T-helper 17 cell (primary cell): ENCODE data around the gene DYNC1H1. TPM values are rescaled to one million over a fixed set of nuclear protein-coding genes. Genes with fewer than 3 reads are reported as not detected.

Experiments
- ATAC-seq: fragments of 150-1000 bp; cut with Tn5 transposase; 2 replicates; pipeline ENCODE4 v1.10.0; 2021; ENCODE audit warnings: mild to moderate bottlenecking, moderate library complexity
- DNase-seq, 3 donors: peaks; one replicate each; pipeline versions ENCODE4 v3.0.0 to v3.0.0-alpha.2; 2020 to 2021
- H3K9me3 ChIP-seq: one replicate; pipeline ENCODE4 v1.7.0; 2013; ENCODE audit warnings: low read length, mild to moderate bottlenecking; ENCODE audit not compliant: control insufficient read depth, poor library complexity, severe bottlenecking
- H3K27ac Mint-ChIP-seq: one replicate; pipeline ENCODE4 v1.8.0; 2022; ENCODE audit warnings: mild to moderate bottlenecking, moderate library complexity, mixed read lengths
- H3K27me3 Mint-ChIP-seq: one replicate; pipeline ENCODE4 v1.8.0; 2022; ENCODE audit warnings: mixed read lengths
- H3K36me3 Mint-ChIP-seq: one replicate; pipeline ENCODE4 v1.8.0; 2022; ENCODE audit warnings: low read depth, mixed read lengths
- H3K4me1 Mint-ChIP-seq: one replicate; pipeline ENCODE4 v1.8.0; 2022; ENCODE audit warnings: mild to moderate bottlenecking, mixed read lengths
- H3K4me3 Mint-ChIP-seq: one replicate; pipeline ENCODE4 v1.8.0; 2022; ENCODE audit warnings: mild to moderate bottlenecking, moderate library complexity, mixed read lengths
- total RNA-seq, 4 donors: library from RNA in 2 of 4; stranded (reverse) in 2 of 4; gene quantifications; one replicate each; pipeline ENCODE4 v1.2.3 and lab custom pipeline; 2022 to 2026

Gene DYNC1H1
- total RNA-seq, 2 donors from 2014 or later: 318 to 366 TPM

GRCh38 chr14:102026934-102027333 is 62.6 kb downstream of the DYNC1H1 start:
- peak overlapping the region; percentile 19 for H3K4me3 Mint-ChIP-seq
- no peaks in the 10 kb centered on the region for H3K9me3 ChIP-seq
- no peaks in the 10 kb centered on the region for H3K4me1 Mint-ChIP-seq
- no peaks in the 10 kb centered on the region for H3K27me3 Mint-ChIP-seq
- ATAC-seq: no peak
- no peak overlapping the region for H3K27ac Mint-ChIP-seq
- DNase-seq: no peak
- H3K36me3 Mint-ChIP-seq: peaks cover 17% of the 10 kb centered on the region

- H3K27me3 Mint-ChIP-seq: no peaks in the 10 kb centered on the region
Measured at GRCh38 chr14:102027951-102028350, 63.6 kb downstream of the DYNC1H1 start.

DNA sequence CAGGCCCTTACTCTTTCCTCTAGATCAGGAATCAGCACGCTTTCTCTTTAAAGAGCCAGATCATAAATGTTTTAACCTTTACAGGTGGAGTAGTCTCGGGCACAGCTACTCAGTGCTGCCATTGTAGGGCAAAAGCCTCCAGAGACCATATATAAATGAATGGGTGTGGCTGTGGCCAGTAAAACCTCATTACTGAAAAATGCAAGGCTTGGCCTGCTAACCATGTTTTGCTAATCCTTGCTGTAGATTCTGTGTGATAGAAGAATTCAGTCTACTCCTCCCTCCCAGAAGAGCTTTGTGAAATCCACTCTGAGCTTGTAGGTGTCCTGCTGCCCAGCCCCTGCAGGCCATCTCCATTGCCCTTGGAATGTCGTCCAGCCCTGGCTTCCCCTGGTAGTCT is 64.4 kb downstream of the DYNC1H1 start:
- no peak for DNase-seq
- Mint-ChIP-seq H3K4me3 (no peak overlapping the region), H3K27me3 (no peaks in the 10 kb centered on the region), H3K27ac (peak overlapping the region; percentile 76), H3K4me1 (no peaks in the 10 kb centered on the region), H3K36me3 (peaks cover 19% of the 10 kb centered on the region)
- no peaks in the 10 kb centered on the region for H3K9me3 ChIP-seq
- ATAC-seq: no peak

More at GRCh38 chr14:102027951-102028350, 63.6 kb downstream of the DYNC1H1 start:
- ATAC-seq (no peak), DNase-seq (no peak)
- Mint-ChIP-seq H3K36me3 (peaks cover 17% of the 10 kb centered on the region), H3K4me1 (no peaks in the 10 kb centered on the region), H3K27ac (no peak overlapping the region), H3K4me3 (no peak overlapping the region)
- no peaks in the 10 kb centered on the region for H3K9me3 ChIP-seq

DNA sequence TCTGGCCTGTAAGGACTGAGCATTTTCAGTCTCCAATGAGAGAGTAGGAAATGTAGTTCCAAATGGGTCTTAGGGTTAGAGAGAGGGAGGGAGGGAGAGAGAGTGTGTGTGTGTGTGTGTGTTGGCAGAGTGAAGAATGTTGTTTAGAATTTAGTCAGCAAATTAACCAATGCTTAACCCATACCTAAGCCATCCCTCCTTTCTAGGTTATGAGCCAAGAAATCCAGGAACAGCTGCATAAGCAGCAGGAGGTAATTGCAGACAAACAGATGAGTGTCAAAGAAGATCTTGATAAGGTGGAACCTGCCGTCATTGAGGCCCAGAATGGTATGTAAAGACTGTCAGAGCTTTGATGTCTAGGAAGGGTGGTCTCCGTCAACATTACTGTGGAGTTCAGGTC is 65.6 kb downstream of the DYNC1H1 start:
- Mint-ChIP-seq H3K4me3 (no peak overlapping the region), H3K36me3 (peaks cover 19% of the 10 kb centered on the region), H3K27me3 (no peaks in the 10 kb centered on the region), H3K4me1 (no peaks in the 10 kb centered on the region), H3K27ac (peak overlapping the region; percentile 76)
- DNase-seq (no peak), ATAC-seq (no peak)
- no peaks in the 10 kb centered on the region for H3K9me3 ChIP-seq

- no peak overlapping the region for H3K4me3 Mint-ChIP-seq
- H3K9me3 ChIP-seq: no peaks in the 10 kb centered on the region
- H3K4me1 Mint-ChIP-seq: no peaks in the 10 kb centered on the region
- peaks cover 14% of the 10 kb centered on the region for H3K36me3 Mint-ChIP-seq
- no peak overlapping the region for H3K27ac Mint-ChIP-seq
- H3K27me3 Mint-ChIP-seq: no peaks in the 10 kb centered on the region
- no peak for DNase-seq
- no peak for ATAC-seq
Measured at GRCh38 chr14:102033241-102033640, 68.9 kb downstream of the DYNC1H1 start.

DNA sequence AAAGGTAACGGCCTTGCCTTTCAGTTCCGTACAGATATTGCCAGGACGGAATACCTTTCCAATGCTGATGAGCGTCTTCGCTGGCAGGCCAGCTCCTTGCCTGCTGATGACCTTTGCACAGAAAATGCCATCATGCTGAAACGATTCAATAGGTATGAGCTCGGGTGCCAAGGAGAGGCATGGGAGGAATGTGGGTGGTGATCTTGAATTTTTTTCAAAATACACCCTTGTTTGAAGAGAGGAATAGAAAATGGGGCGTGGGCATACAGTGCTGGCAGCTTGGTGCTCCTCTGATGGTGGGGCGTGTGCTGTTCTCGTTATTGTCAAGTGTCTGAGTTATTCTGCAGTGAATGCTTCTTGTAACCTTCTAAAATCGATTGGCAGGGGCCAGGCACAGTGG is 69.9 kb downstream of the DYNC1H1 start:
- no peak for DNase-seq
- no peak overlapping the region for H3K4me3 Mint-ChIP-seq
- H3K27me3 Mint-ChIP-seq: no peaks in the 10 kb centered on the region
- no peak for ATAC-seq
- H3K27ac Mint-ChIP-seq: no peak overlapping the region
- H3K4me1 Mint-ChIP-seq: no peaks in the 10 kb centered on the region
- H3K9me3 ChIP-seq: no peaks in the 10 kb centered on the region
- H3K36me3 Mint-ChIP-seq: peaks cover 15% of the 10 kb centered on the region

GRCh38 chr14:102035914-102036313 is 71.5 kb downstream of the DYNC1H1 start:
- no peak overlapping the region for H3K4me3 Mint-ChIP-seq
- H3K4me1 Mint-ChIP-seq: no peaks in the 10 kb centered on the region
- peaks cover 10% of the 10 kb centered on the region for H3K36me3 Mint-ChIP-seq

GRCh38 chr14:102037686-102038085 is 73.3 kb downstream of the DYNC1H1 start:
- H3K4me3 Mint-ChIP-seq: no peak overlapping the region

More at GRCh38 chr14:102035914-102036313, 71.5 kb downstream of the DYNC1H1 start:
- no peaks in the 10 kb centered on the region for H3K27me3 Mint-ChIP-seq
- DNase-seq: no peak
- no peak overlapping the region for H3K27ac Mint-ChIP-seq
- H3K9me3 ChIP-seq: no peaks in the 10 kb centered on the region
- no peak for ATAC-seq

DNA sequence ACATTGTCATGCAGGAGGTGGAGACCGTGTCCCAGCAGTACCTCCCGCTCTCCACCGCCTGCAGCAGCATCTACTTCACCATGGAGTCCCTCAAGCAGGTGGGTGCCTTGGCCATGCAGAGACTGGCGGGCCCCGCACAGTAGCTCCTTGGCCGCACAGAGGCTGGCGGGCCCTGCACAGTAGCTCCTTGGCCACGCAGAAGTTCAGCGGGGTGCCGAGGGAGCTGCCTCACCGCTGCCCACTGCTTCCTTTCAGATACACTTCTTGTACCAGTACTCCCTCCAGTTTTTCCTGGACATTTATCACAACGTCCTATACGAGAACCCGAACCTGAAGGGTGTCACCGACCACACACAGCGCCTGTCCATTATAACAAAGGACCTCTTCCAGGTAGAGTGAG is 74.8 kb downstream of the DYNC1H1 start:
- H3K27me3 Mint-ChIP-seq: no peaks in the 10 kb centered on the region
- peaks cover 7% of the 10 kb centered on the region for H3K36me3 Mint-ChIP-seq
- H3K4me1 Mint-ChIP-seq: no peaks in the 10 kb centered on the region
- no peaks in the 10 kb centered on the region for H3K9me3 ChIP-seq
- no peak for ATAC-seq
- no peak overlapping the region for H3K4me3 Mint-ChIP-seq
- DNase-seq: no peak
- no peak overlapping the region for H3K27ac Mint-ChIP-seq

More at GRCh38 chr14:102037686-102038085, 73.3 kb downstream of the DYNC1H1 start:
- ATAC-seq (no peak), DNase-seq (no peak)
- no peaks in the 10 kb centered on the region for H3K9me3 ChIP-seq
- H3K27me3 Mint-ChIP-seq: no peaks in the 10 kb centered on the region
- peaks cover 10% of the 10 kb centered on the region for H3K36me3 Mint-ChIP-seq
- no peak overlapping the region for H3K27ac Mint-ChIP-seq
- H3K4me1 Mint-ChIP-seq: no peaks in the 10 kb centered on the region

DNA sequence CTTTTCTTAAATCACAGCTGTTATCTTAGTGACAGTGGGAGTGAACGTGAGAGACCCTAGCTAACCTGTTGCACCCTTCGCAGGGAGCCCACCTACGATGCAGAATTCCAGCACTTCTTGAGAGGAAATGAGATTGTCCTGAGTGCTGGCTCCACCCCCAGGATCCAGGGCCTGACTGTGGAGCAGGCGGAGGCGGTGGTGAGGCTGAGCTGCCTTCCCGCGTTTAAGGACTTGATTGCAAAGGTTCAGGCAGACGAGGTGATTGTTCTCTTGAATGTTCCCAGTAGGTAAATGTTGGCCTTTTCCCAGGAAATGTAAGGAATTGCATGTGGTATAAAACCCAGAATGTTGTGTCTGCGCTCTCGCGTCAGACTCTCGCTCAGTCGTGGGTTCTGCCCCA is 75.8 kb downstream of the DYNC1H1 start:
- no peak for ATAC-seq
- no peak for DNase-seq
- H3K27ac Mint-ChIP-seq: no peak overlapping the region
- no peaks in the 10 kb centered on the region for H3K27me3 Mint-ChIP-seq
- no peaks in the 10 kb centered on the region for H3K4me1 Mint-ChIP-seq
- no peak overlapping the region for H3K4me3 Mint-ChIP-seq
- H3K36me3 Mint-ChIP-seq: peaks cover 7% of the 10 kb centered on the region
- H3K9me3 ChIP-seq: no peaks in the 10 kb centered on the region

GRCh38 chr14:102042699-102043098 is 78.3 kb downstream of the DYNC1H1 start:
- H3K4me3 Mint-ChIP-seq: peak overlapping the region; percentile 31
- no peak overlapping the region for H3K27ac Mint-ChIP-seq
- ATAC-seq (no peak), DNase-seq (no peak)
- H3K36me3 Mint-ChIP-seq: peaks cover 7% of the 10 kb centered on the region
- H3K27me3 Mint-ChIP-seq: no peaks in the 10 kb centered on the region
- H3K9me3 ChIP-seq: no peaks in the 10 kb centered on the region
- no peaks in the 10 kb centered on the region for H3K4me1 Mint-ChIP-seq

DNA sequence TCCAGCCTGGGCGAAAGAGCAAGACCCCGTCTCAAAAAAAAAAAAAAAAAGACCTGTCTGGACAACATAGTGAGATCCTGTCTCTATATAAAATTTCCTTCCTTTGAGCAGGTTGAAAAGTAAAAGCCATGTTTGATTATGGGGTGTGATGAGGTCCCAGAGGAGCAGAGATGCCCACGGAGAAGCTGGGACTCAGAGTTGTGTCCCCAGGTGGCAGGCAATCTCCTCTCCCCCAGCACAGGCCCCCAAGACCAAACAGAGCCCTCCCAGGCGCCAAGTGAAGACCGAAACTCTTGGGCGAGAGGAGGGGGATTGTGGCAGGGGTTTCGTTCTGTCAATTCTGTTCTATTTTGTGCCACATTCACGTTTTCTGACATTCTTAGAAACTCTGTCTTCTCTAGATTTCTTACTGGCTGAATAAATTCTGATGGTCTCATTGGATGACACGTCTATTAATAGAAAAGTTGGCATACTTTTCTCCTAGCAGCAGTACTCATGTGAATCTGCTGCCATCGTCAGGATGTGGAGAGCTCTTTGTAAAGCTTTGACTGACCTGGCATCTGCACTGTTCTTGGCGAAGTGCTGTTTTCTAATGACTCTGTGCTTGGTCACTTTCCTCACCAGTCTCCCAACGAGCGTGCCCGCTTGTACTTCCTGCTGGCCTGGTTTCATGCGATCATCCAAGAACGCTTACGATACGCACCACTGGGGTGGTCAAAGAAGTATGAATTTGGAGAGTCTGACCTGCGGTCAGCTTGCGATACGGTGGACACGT is 79.1 kb downstream of the DYNC1H1 start:
- Mint-ChIP-seq H3K4me1 (no peaks in the 10 kb centered on the region), H3K36me3 (peaks cover 7% of the 10 kb centered on the region), H3K27me3 (no peaks in the 10 kb centered on the region), H3K27ac (no peak overlapping the region), H3K4me3 (no peak overlapping the region)
- ATAC-seq (no peak), DNase-seq (no peak)
- H3K9me3 ChIP-seq: no peaks in the 10 kb centered on the region

GRCh38 chr14:102044566-102044965 is 80.2 kb downstream of the DYNC1H1 start:
- Mint-ChIP-seq H3K27me3 (no peaks in the 10 kb centered on the region), H3K36me3 (peaks cover 2% of the 10 kb centered on the region), H3K4me1 (no peaks in the 10 kb centered on the region), H3K4me3 (no peak overlapping the region), H3K27ac (no peak overlapping the region)
- no peak for ATAC-seq
- DNase-seq: no peak
- H3K9me3 ChIP-seq: no peaks in the 10 kb centered on the region
